GM20431 (cell line): ENCODE results near the gene CCDC117.
"Not testable (repeated sequence)": the region's sequence is repeated elsewhere in the genome, so short reads cannot be mapped to it uniquely, and the experiment has no call there.

Source experiments
- in situ Hi-C: fragments of 300-500 bp; cut with MseI, MboI; formaldehyde crosslinking; loops from one replicate; pipeline ENCODE4 v1.15.0; 2020; ENCODE audit warnings: low sequenced_read_pairs; ENCODE audit not compliant: unreplicated experiment

CCDC117 gene

DNA sequence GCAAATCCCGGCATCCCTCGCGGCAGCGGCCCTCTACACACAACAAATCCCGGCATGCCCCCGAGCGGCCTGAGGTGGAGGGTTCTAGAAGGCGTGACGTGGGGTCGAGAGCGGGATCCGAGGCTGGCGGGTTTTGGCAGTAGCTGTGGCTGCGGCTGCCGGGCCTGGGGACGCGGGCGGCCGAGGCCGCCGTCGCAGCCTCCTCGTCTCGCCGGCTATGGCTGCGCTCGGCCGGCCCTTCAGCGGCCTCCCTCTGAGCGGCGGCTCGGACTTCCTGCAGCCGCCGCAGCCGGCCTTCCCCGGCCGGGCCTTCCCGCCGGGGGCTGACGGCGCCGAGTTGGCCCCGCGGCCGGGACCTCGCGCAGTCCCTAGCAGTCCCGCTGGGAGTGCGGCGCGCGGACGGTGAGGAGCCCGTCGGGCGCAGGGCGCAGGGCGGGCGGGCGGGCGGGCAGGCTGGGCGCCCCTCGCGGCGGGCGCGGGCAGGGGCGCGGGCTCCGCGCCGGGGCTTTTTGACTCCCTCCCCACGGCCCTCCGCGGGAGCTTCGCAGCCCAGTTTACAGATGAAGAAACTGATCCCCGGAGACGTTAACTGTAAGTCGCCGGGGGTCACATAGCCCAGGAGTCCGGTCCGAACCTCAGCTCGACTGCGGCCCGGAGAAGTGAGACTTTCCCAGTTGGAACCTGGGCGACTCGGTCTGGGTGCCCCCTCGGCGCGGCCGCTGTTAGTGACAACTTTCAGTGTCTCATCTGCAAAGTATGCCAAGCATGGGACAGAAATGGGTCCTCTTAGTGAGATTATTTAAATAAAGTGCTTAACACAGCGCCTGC, at the start of gene CCDC117:
Gene CCDC117 (plus strand): TSS at position 63 of the 828 bp plus-strand sequence. CDS start 155 bp downstream, at position 218.
- in situ Hi-C loops: no loop called here

DNA sequence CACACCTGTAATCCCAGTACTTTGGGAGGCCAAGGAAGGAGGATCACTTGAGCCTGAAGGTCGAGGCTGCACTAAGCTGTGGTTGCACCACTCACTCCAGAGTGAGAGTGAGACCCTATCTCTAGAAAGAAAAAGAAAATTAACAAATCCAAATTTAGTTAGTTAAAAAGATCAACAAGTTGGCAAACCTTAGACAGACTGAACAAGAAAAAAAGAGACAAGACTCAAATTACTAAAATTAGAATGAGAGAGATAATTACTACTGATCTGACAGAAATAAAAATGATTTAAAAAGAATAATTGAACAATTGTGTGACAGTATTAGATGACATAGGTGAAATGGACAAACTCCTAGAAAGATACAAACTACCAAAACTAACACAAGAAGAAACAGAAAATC, 44.5 kb upstream of the CCDC117 start:
- in situ Hi-C loops: no loop called here

- in situ Hi-C loops: no loop called here
Measured at GRCh38 chr22:28728621-28729313, 43.7 kb upstream of the CCDC117 start.

- in situ Hi-C loops: no loop called here
Measured at GRCh38 chr22:28730179-28730578, 42.3 kb upstream of the CCDC117 start.

DNA sequence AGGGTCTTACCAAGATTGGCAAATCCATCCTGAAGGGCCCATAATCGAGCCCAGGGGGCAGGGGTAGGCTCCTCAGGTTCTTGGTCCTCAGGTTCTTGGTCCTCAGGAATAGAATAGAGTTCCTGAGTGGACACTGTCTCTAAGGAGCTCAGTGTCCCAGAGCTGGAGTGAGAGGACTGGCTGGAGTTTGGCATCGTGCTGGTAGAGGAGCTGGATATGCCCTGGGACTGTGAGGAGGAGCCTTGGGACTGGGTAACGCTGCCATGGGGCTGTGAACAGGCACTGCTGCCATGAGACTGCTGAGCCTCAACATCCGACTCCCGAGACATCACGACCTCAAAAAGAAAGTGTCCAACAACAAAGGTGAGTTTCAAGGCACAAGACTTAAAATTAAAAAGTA, 38.1 kb upstream of the CCDC117 start:
- in situ Hi-C loops: no loop called here

DNA sequence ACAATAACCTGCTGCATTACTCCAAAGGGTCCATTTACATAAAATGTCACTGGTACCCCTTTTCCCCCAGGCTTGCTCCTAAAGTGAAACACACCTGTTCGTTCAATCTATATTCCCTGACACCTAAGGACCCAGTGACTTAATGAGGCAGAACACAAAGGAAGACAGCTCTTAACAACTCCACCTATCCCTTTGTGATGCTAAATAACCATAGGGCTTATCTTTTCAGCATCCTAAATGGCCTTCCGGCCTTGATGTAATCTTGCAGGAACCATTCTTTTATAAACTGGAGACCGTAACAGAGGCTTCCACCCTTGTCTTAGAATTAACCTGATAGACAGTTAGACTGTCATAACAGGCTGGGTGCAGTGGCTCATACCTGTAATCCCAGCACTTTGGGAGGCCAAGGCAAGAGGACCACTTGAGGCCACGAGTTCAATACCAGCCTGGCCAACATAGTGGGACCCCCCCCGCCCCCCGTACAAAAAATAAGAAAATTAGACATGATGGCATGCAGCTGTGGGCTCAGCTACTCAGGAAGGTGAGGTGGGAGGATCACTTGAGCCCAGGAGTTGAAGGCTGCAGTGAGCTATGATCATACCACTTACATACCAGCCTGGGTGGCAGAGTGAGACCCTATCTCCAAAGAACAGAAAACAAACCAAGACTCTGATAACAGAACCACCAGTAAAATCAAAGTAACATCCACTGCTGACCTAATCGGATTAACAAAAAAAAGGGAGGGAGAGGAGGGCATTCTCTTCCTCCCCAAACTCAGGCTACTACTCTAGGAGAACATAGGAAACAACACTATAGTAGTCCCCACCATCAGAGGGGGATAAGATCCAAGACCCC, 36.0 kb upstream of the CCDC117 start:
- in situ Hi-C loops: no loop called here

- in situ Hi-C loops: no loop called here
Measured at GRCh38 chr22:28737701-28738100, 34.8 kb upstream of the CCDC117 start.

DNA sequence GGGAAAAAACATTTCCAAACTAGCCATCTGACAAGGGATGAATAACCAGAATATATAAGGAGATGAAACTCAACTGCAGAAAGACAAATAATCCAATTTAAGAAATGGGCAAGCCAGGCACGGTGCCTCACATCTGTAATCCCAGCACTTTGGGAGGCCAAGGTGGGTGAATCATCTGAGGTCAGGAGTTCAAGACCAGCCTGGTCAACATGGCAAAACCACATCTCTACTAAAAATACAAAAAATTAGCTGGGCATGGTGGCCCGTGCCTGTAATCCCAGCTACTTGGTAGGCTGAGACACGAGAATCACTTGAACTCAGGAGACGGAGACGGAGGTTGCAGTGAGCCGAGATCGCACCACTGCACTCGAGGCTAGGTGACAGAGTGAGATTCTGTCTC, 33.6 kb upstream of the CCDC117 start:
- in situ Hi-C loops: not testable (repeated sequence)

DNA sequence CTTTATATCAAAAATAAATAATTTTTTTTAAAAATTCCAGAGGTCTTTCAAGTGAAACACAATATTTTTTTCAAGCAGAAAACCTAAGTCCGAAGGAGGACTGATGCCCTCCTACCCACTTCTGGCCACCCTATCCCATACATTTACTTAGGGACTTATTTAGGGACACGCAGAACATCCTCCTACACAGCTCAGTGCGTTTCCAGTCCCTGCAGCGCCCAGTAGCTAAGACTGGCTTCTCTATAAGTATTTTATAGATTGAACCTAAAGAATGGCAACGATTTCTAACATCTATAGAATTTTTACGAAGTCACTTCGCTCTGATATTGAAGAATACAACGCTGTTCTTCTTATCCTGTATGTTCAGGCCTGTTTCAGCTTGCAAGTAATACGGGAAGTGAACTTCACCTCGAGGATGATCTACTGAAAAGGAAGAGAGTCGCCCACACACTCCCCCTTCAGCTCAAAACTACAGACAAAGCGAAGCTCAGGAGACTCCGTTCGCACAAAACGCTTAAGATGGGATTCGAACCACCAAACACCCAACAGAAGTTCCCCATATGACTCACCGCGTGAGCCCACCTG, 31.2 kb upstream of the CCDC117 start:
- in situ Hi-C loops: no loop called here

DNA sequence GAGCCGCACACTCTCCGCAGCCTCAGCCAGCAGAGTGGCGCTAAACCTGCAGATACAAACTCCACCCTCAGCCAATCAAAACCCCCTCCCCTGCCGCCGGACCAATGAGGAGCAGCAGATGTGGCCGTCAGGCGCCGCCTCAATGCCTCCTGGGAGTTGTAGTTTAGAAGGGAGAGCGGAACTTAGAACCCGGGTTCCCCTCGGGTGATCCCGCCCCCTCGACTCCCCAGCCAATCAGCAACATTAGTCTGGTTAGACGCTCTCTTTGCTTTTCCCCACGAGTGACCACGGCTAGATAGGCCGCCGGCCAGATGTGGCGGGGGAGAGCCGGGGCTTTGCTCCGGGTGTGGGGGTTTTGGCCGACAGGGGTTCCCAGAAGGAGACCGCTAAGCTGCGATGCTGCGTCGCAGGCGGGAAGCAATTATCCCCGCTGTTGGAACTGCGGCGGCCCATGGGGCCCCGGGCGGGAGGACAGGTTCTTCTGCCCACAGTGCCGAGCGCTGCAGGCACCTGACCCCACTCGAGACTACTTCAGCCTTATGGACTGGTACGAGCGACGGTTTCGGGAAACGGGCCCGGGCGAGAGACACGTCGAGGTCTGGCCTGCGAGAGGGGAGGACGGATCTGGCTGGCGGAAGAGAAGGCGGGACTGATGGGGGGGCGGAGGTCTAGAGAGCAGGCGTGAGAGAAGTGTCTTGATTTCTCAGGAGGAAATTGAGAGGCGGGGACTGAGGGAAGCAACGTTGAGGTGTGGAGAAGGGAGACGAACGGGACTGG, 30.5 kb upstream of the CCDC117 start, which contains the start of the genes CHEK2 and HSCB:
Gene CHEK2 (minus strand): TSS at position 36 of the 777 bp plus-strand sequence. CDS start 7,099 bp downstream, outside the sequence.
Gene HSCB (plus strand): TSS at position 255 of the 777 bp plus-strand sequence. CDS start 57 bp downstream, at position 312.
- in situ Hi-C loops: no loop called here

DNA sequence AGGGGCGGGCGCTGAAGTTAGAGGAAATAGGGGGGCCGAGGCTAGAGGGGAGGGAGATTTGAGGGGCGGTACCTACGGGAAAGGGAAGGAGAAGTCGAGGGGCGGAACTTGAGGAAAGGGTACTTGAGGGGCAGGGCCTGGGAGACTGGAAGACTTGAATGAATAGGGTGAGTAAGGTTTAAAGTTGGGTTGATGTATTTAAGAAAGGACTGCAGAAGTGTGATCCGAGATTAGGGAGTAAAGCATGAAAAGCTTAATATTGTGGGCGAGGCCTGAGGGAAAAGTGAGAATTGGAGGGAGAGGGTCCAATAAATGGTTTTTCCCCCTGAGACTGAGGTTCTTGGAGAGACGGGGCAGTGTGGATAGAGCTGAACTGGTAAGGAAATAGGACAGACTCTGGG, 29.9 kb upstream of the CCDC117 start:
- in situ Hi-C loops: no loop called here

DNA sequence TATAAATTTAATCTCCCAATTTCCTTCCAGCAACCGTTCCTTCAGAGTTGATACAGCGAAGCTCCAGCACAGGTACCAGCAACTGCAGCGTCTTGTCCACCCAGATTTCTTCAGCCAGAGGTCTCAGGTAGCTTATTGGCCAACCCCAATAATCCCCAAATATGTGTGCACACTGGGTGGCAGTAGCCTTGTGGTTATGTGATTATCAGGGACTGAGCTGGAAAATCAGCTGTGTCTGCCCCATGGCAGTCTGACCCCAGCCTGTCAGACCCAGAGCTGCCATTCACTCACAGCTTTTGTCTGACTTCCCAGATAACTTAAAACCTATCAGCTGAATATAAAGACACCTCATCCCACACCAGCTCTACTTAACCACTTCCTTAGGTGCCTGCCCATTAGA, 28.6 kb upstream of the CCDC117 start:
- in situ Hi-C loops: no loop called here

DNA sequence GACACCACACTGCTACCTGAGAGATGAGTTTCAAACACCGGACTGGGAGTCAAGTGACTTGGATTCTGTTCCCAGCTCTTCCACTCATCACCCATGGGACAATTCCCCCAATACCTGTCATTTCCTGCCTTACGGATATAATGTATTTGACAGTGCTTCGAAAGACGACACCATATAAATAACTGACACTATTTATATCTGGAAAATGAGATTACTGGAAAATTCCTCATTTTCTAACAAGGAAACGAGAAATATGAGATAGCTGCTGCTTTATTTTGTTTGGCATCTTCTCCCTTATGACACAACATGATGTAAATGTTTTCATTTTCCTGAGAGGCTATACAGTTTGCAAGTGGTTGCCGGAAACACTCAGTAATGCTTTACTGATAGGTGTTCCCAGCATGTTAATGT, 22.0 kb upstream of the CCDC117 start:
- in situ Hi-C loops: no loop called here

DNA sequence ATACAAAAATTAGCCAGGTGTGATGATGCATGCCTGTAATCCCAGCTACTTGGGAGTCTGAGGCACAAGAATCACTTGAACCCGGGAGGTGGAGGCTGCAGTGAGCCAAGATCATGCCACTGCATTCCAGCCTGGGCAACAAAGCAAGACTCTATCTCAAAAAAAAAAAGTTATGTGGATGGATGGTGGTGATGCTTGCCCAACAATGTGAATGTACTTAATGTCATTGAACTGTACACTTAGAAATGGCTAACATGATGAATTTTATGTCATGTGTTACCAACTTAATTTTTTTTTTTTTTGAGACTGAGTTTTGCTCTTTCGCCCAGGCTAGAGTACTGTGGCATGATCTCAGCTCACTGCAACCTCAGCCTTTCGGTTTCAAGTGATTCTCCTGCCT, 18.0 kb upstream of the CCDC117 start:
- in situ Hi-C loops: not testable (repeated sequence)

DNA sequence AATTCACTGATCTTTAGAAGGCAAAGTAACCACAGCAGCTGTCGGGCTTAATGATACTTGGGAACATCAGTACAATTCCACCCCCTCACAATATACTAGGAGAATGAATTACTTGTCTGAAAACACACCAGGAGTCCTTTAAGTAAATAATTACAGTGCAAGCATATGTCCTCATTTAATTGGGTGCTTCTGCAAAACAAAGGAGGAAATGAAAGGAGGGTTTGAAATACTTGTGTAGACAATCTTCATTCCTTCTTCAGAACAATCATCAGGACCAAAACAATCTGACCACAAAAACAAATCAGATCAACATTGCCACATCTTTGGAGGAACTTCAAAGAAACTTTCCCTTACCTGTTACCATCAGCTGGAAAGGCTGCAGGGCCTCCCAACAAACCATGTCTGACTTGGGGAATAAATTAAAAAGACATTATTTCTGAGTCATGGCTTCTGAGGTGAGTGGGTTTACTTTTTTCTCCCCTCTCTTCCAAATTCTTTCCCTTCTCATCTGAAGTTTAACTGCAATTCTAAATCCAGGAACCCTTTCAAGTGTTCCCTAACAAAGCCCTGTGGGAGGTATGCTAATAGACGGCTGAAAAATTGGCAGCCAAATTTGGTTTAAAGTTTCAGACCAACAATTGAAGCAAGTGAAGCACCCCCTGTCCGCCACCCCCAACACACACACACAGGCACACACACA, 12.5 kb upstream of the CCDC117 start:
- in situ Hi-C loops: no loop called here

DNA sequence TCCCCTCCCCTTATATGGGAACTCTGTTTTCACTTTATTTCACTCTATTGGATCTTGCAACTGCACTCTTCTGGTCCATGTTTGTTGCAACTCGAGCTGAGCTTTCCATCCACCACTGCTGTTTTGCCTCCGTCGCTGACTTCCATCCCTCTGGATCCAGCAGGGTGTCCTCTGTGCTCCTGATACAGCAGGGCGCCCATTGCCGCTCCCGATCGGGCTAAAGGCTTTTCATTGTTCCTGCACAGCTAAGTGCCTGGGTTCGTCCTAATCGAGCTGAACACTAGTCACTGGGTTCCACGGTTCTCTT, 11.1 kb upstream of the CCDC117 start:
- in situ Hi-C loops: no loop called here

DNA sequence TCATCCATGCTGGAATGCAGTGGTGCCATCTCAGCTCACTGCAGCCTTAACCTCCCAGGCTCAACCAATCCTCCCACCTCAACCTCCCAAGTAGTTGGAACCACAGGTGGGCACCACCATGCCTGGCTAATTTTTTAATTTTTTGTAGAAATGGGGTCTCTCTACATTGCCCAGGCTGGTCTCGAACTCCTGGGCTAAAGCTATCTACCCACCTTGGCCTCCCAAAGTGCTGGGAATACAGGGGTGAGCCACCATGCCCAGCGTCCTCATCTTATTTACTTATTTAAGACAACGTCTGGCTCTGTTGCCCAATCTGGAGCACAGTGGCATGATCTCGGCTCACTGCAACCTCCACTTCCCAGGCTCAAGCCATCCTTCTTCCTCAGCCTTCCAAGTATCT, 10.5 kb upstream of the CCDC117 start:
- in situ Hi-C loops: not testable (repeated sequence)

GRCh38 chr22:28766628-28767027, 5.9 kb upstream of the CCDC117 start:
- in situ Hi-C loops: no loop called here
